GM10847 (cell line): ENCODE results near the gene GPR31.

Experiments used
- POLR2A ChIP-seq: IDR thresholded peaks from 2 replicates; pipeline ENCODE4 v1.6.1; 2011; ENCODE audit not compliant: insufficient read length; ENCODE audit errors: extremely low read depth

The GPR31 gene

GRCh38 chr6:167130008-167130677 lies 27.6 kb downstream of the GPR31 start:
- TF ChIP-seq POLR2A = no peak

- TF ChIP-seq POLR2A = no peak
Observed at GRCh38 chr6:167129562-167129961, 28.2 kb downstream of the GPR31 start.

GRCh38 chr6:167129159-167129558 lies 28.6 kb downstream of the GPR31 start:
- no peak for TF ChIP-seq POLR2A

- no peak for TF ChIP-seq POLR2A
Observed at GRCh38 chr6:167127785-167128531, 29.8 kb downstream of the GPR31 start.

GRCh38 chr6:167125855-167126349 lies 31.9 kb downstream of the GPR31 start:
- no peak for TF ChIP-seq POLR2A

GRCh38 chr6:167125410-167125809 lies 32.4 kb downstream of the GPR31 start:
- no peak for TF ChIP-seq POLR2A

GRCh38 chr6:167124753-167125152 lies 33.0 kb downstream of the GPR31 start:
- no peak for TF ChIP-seq POLR2A

GRCh38 chr6:167122827-167123657 lies 34.7 kb downstream of the GPR31 start, which contains the start of gene CCR6:
Gene CCR6, plus strand, starts transcription at chr6:167123096. Its CDS starts 13,039 bp downstream, at chr6:167136135.
- no peak for TF ChIP-seq POLR2A

- no peak for TF ChIP-seq POLR2A
Observed at GRCh38 chr6:167122041-167122826, 35.5 kb downstream of the GPR31 start.

GRCh38 chr6:167121335-167121841 lies 36.4 kb downstream of the GPR31 start:
- no peak for TF ChIP-seq POLR2A

GRCh38 chr6:167120583-167120903 lies 37.2 kb downstream of the GPR31 start:
- TF ChIP-seq POLR2A = no peak

- no peak for TF ChIP-seq POLR2A
Observed at GRCh38 chr6:167119670-167120582, 37.9 kb downstream of the GPR31 start.

- TF ChIP-seq POLR2A = no peak
Observed at GRCh38 chr6:167118839-167119238, 38.9 kb downstream of the GPR31 start.

GRCh38 chr6:167118006-167118405 lies 39.8 kb downstream of the GPR31 start:
- no peak for TF ChIP-seq POLR2A
